RPMI8226 (cell line): ENCODE measurements around the gene KNCN.

ENCODE experiments used
- DNase-seq: peaks from one replicate; pipeline ENCODE4 v3.0.0-alpha.2; 2015

The KNCN gene

DNA sequence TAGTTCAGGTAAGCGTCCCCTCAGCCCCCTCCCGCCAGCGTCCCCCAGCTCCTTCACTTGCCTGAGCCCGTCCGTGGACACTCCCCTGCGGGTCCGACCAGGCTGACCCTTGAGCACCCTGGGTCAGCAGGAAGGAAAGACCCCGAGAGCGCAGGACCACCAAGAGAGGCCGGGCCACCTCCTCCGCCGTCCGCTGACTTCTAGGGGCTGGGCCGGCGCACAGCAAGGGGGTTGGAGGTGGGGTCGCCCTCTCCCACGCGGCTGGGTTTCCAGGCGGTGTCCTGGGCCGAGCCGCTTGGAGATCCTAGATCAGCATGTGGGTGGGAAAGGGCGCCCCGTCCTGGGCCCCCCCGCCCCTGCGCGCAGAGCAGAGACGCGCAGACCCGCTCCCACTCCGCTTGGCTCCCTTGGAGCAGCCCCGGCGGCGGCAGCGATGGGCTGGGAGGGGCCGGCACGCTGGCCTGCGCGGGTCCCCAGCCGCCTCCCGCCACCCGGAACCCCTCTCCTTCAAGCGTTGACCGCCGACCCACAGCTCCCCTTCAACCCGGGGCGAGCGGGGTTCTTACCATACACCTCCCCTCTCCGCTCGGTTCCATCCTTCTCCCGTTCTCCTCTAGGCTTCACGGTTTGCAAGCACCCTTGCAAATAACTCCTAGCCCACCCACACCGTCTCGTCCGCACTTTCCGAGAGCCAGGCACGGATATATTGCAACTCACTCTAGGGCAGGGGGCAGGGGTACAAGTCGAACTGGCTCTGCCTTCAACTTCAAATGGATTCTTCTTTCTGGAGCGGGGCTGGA is 7.5 kb downstream of the KNCN start:
- no peak for DNase-seq

- DNase-seq, result no peak
Observed at GRCh38 chr1:46543382-46543760, 8.1 kb downstream of the KNCN start.

- DNase-seq, result no peak
Observed at GRCh38 chr1:46539972-46540371, 11.5 kb downstream of the KNCN start.

- DNase-seq, result no peak
Observed at GRCh38 chr1:46538147-46538546, 13.3 kb downstream of the KNCN start.

- no peak for DNase-seq
Observed at GRCh38 chr1:46537651-46538050, 13.8 kb downstream of the KNCN start.

DNA sequence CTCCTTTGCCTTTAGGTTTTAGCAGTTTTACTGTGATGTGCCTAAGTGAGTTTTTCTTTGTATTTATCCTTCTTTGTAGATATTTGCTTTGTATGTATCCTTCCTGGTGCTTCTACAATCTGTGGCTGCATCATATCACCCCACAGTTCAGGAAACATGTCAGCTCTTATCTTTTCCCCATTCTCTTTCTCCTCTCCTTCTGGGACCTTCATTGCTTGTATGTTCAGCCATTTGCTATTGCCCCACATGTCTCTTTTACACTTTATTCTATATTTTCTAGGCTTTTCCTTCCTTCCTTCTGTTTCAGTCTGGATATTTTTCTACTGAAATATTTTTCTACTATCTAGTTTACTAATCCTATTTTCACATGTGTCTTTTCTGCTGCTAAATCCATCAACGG is 14.9 kb downstream of the KNCN start:
- DNase-seq, result no peak

DNA sequence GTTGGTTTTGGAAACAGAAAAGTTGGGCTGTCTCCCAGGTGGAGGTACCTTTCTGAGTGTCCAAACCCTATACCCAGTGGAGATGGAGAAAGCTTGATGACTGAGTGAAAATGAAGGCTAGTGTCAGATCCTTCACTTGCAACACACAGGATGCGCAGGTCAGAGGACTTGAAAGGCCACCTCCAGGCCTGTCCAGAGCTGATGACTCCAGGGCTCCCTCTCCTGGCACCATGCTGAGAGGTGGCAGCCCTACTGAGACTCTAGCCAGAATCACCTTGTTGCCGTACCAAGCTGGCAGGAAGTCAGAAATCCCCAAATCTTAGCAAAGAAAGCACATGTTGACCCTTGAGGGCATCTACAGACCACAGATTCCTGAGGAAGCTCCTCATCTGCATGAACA is 16.4 kb downstream of the KNCN start:
- DNase-seq, result peak; percentile 75

DNA sequence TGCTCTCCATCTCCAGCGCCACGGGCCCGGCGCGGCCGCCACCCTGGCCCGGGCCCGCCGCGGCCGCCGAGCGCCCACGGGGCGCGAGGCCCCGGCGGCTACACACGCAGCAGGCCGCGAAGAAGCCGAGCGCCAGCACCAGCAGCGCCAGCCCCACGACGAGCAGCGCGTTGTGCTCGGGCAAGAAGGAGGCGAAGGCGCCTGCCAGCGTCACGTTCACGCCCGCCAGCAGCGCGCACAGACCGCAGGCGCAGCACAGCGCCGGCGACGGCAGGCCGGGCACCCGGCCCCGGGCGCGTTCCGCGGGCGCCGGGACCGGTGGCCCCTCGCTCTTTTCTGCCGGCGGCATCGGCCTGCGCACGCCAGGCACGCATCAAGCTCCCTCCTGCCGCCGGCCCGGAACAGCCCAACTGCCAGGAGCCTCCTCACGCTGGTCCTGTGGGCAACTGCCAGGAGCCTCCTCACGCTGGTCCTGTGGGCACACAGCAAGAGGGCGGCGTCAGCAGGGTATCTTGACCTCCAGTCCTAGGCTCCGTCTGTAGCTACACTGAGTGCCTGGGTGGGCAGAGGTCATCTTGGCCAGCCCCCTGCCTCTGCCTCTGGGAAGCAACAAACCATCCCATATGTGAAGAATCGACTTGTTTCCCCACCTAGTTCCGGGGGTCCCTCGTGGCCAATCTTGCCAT is 18.1 kb downstream of the KNCN start:
- peak; percentile 55 for DNase-seq

GRCh38 chr1:46532498-46533178 is 18.8 kb downstream of the KNCN start:
- peak; percentile 77 for DNase-seq

GRCh38 chr1:46532095-46532494 is 19.4 kb downstream of the KNCN start:
- DNase-seq, result no peak

GRCh38 chr1:46530791-46531409 is 20.5 kb downstream of the KNCN start:
- DNase-seq, result no peak

DNA sequence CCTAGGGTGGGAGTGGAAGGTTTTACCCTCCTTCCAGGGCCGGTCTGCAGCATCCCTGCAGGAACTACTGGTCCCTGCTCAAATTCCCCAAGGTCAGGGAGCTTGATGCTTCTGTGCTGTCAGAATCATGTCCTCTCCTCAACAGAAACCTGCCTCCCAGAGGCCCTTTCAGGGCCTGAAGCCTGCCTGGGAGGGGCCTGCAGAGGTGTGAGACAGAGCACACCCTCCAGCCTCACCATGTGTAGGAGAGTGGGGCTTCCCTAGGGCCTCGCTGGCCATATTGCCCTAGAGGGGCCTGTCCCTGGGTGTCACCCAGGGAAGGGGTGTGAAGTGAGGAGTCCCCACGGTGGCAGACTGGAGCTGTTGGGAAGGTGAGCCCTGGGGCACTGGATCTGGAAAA is 21.1 kb downstream of the KNCN start:
- DNase-seq, result no peak

DNA sequence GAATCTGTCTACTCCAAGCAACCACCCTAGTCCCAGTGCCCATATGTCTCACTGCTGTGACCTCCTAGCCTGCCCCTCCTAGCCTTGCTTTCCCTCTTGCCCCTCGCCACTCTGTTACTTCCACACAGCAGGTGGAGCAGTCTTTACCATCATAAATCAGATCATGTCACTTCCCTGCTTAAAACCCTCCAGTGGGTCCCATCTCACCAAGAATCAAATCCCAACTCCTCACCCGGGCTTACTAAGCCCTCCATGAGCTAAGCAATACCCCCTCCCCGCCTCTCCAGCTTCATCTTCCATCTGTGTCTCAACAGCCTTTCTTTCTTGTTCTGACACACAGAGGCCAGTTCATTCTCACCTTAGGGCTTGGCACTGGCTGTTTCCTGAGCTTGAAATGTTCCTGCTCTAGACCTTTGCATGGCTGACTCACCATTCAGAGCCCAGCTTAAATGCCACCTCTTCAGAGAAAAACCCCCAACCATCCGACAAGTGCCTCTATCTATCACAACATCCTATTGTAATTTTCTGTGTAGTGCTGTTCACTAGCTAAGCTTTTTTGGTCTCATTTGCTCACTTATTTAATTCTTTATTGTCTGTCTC is 22.3 kb downstream of the KNCN start:
- DNase-seq, result no peak

DNA sequence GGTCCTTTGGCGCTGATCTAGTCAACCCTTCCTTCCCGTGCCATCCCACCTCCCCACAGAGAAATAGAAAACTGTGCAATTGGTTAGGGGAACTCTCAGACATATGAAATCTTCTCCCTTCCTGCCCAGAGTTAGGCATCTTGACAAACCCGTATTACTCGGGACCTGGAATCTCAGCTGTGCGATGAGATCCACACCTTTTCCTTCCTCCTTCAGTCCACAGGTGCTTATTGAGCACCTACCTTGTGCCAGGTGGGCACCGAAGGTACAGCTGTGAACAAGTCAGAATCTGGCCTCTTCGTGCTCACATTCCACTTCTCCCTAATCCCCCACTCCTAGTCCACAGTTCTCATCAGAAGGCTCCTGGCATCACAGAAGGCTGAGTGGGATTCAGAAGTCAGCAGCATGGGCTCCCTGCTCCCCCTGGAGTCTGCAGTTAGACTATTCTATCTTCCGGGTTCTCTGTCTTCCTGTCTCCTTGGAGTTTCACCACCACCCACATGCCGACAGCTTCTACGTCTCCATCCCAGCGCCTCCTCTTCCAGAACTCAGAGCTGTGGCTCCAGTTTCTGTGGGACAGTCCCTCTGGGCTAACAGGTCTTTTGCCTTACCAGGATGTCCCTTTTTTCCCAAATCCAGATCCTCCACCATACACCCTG is 23.0 kb downstream of the KNCN start:
- DNase-seq, result no peak

- peak; percentile 84 for DNase-seq
Observed at GRCh38 chr1:46527474-46528296, 23.8 kb downstream of the KNCN start.

- DNase-seq, result no peak
Observed at GRCh38 chr1:46526691-46527291, 24.7 kb downstream of the KNCN start.

DNA sequence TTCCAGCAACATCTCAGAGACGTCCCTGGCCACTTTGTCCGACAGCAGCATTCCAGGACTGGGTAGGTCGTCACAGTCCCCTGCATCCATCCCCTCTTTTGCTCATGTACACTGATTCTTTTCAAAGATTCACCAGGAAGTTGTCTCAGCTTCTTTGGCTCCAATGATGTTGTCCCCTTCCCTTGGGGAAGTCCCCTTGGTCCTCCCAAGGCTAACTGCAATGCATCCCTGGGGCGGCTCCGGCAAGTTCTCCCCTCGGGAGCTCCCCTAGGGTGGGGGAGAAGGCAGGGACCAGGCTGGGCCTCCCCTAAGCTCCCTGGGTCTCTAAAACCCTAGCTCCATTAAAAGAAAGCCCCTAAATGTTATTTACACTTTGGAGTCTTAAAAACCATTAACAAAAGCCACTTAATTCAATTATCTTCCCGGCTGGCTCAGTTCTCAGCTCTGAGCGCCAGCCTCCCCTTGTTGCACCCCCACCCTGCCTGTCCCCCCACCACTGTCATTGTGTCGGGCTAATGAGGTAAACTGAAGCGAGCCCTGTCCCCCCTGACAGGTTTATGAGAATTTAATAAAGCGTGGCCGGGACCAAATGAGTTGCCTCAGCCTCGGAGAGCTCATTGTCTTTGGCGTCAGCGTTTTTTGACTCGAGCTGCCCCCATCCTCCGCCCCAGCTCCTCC is 25.3 kb downstream of the KNCN start:
- no peak for DNase-seq

- no peak for DNase-seq
Observed at GRCh38 chr1:46525253-46525983, 26.0 kb downstream of the KNCN start.

GRCh38 chr1:46524843-46525242 is 26.6 kb downstream of the KNCN start:
- no peak for DNase-seq
